Activated CD4-positive, alpha-beta T cell treated with anti-CD3 and anti-CD28 coated beads, Interleukin-2, amount 10 ng/mL, durations not matched to agents 7 days and 5 days (primary cell): ENCODE results near the gene PCDHGB5. TPM values are rescaled to one million over a fixed set of nuclear protein-coding genes. Genes with fewer than 3 reads are reported as not detected.
A peak's percentile ranks its signal among the peaks of the same experiment; 100 is the strongest.
"Not testable (repeated sequence)": the region's sequence is repeated elsewhere in the genome, so short reads cannot be mapped to it uniquely, and the experiment has no call there.

Experiments
- CTCF ChIA-PET: fragments of 350-600 bp; sonication (Branson Sonifier 250); formaldehyde crosslinking; loops from one replicate; lab custom pipeline; 2021; ENCODE audit warnings: antibody characterized with exemption; lab: Charles Lee
- POLR2A ChIA-PET: fragments of 350-600 bp; sonication (Branson Sonifier 250); formaldehyde crosslinking; loops from one replicate; lab custom pipeline; 2021; ENCODE audit warnings: antibody characterized with exemption; lab: Charles Lee
- DNase-seq: peaks from one replicate; pipeline ENCODE4 v3.0.0-alpha.2; 2020
- H3K27ac Mint-ChIP-seq: one replicate; pipeline ENCODE4 v1.8.0; 2021; ENCODE audit warnings: mild to moderate bottlenecking, moderate library complexity, mixed read lengths
- H3K27me3 Mint-ChIP-seq: one replicate; pipeline ENCODE4 v1.8.0; 2021; ENCODE audit warnings: mixed read lengths
- H3K36me3 Mint-ChIP-seq: one replicate; pipeline ENCODE4 v1.8.0; 2021; ENCODE audit warnings: low read depth, mixed read lengths
- H3K4me1 Mint-ChIP-seq: one replicate; pipeline ENCODE4 v1.8.0; 2021; ENCODE audit warnings: mixed read lengths
- H3K4me3 Mint-ChIP-seq: one replicate; pipeline ENCODE4 v1.8.0; 2021; ENCODE audit warnings: mild to moderate bottlenecking, moderate library complexity, mixed read lengths
- H3K9me3 Mint-ChIP-seq: one replicate; pipeline ENCODE4 v1.8.0; 2021; ENCODE audit warnings: mixed read lengths
- total RNA-seq, 2 experiments: library from RNA; stranded (reverse); gene quantifications; one replicate each; pipeline ENCODE4 v1.2.3, GENCODE V29; 2021

Gene PCDHGB5
- total RNA-seq, 2 experiments from 2014 or later = not detected

DNA sequence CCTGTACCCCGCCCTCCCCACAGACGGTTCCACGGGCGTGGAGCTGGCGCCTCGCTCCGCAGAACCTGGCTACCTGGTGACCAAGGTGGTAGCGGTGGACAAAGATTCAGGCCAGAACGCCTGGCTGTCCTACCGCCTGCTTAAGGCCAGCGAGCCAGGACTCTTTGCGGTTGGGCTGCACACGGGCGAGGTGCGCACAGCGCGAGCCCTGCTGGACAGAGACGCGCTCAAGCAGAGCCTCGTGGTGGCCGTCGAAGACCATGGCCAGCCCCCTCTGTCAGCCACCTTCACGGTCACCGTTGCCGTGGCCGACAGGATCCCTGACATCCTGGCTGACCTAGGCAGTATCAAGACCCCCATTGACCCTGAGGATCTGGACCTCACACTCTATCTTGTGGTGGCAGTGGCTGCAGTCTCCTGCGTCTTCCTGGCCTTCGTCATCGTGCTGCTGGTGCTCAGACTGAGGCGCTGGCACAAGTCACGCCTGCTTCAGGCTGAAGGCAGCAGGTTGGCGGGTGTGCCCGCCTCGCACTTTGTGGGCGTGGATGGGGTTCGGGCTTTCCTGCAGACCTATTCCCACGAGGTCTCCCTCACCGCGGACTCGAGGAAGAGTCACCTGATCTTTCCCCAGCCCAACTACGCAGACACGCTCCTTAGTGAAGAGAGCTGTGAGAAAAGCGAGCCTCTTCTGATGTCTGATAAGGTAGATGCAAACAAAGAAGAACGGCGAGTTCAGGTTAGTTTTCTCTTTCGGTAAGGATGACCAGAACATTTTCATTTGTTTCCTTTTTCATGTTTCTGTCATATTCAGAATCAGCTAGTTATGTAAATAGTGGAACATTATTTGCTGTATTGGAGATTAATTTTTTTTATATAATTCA is 31.5 kb upstream of the PCDHGB5 start:
- peaks cover 67% of the 10 kb centered on the region for H3K27me3 Mint-ChIP-seq
- H3K27ac Mint-ChIP-seq = no peak overlapping the region
- H3K4me3 Mint-ChIP-seq = no peak overlapping the region
- ChIA-PET POLR2A (no interaction called here), CTCF (no interaction called here)
- H3K36me3 Mint-ChIP-seq = peaks cover 7% of the 10 kb centered on the region
- H3K4me1 Mint-ChIP-seq = no peaks in the 10 kb centered on the region
- peaks cover 37% of the 10 kb centered on the region for H3K9me3 Mint-ChIP-seq
- DNase-seq = no peak

DNA sequence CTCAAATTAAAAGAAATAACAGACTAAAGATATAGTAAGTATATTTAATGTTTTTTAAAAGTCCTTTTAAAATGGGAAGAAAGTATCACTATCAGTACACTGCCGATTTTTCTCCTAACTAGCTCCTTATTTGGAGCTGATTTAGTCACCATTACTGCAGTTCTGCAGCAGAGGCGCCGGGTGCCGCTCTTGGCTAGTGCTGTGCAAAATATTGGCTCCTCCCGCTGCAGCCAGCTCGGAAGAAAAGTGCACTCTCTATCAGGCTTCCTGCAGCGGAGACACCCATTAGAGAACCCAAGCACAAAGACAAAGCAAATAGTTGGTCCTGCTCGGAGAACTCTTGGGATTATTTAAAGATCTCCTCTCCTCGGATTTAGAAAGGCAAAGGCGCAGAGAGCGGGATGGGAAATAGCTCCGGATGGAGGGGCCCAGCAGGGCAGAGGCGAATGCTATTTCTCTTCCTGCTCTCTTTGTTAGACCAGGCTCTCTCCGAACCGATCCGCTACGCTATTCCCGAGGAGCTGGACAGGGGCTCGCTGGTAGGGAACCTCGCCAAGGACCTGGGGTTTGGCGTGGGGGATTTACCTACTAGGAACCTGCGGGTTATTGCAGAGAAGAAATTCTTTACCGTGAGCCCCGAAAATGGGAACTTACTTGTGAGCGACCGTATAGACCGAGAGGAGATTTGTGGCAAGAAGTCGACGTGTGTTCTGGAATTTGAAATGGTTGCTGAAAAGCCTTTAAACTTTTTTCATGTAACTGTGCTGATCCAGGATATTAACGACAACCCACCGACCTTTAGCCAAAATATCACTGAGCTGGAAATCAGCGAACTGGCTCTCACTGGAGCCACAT is 27.5 kb upstream of the PCDHGB5 start, which contains the start of gene PCDHGB3:
Gene PCDHGB3, plus strand, starts transcription at position 249 of the 855 bp plus-strand sequence. Its CDS starts 153 bp downstream, at position 402.
- peaks cover 53% of the 10 kb centered on the region for H3K27me3 Mint-ChIP-seq

DNA sequence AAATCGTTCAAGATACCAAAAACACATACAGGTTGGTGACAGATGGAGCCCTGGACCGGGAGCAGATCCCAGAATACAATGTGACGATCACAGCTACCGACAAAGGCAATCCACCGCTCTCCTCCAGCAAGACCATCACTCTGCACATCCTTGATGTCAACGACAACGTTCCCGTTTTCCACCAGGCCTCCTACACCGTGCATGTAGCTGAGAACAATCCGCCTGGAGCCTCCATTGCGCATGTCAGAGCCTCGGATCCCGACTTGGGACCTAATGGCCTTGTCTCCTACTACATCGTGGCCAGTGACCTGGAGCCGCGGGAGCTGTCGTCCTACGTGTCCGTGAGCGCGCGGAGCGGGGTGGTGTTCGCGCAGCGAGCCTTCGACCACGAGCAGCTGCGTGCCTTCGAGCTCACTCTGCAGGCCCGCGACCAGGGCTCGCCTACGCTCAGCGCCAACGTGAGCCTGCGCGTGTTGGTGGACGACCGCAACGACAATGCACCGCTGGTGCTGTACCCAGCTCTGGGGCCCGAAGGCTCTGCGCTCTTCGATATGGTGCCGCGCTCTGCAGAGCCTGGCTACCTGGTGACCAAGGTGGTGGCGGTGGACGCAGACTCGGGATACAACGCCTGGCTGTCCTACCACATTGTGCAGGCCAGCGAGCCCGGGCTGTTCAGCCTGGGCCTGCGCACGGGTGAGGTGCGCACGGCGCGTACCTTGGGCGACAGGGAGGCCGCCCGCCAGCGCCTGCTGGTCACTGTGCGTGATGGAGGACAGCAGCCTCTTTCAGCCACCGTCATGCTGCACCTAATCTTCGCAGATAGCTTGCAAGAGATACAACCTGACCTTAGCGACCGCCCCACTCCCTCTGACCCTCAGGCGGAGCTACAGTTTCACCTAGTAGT is 25.9 kb upstream of the PCDHGB5 start:
- Mint-ChIP-seq H3K9me3 (peaks cover 33% of the 10 kb centered on the region), H3K27ac (no peak overlapping the region), H3K36me3 (no peaks in the 10 kb centered on the region), H3K4me1 (peaks cover 4% of the 10 kb centered on the region), H3K27me3 (peaks cover 43% of the 10 kb centered on the region), H3K4me3 (no peak overlapping the region)
- POLR2A ChIA-PET = no interaction called here
- CTCF ChIA-PET = interaction anchor here (0.7 to 3.0 kb wide), 4 partner anchors 15 to 51 kb away, joined by 3 to 11 read pairs (median 3); partner anchors contain the start of genes PCDHGA1, PCDHGA10 and TAF7
- DNase-seq = no peak

More for the DNA sequence above, 27.5 kb upstream of the PCDHGB5 start, which contains the start of gene PCDHGB3:
- peaks cover 6% of the 10 kb centered on the region for H3K36me3 Mint-ChIP-seq
- H3K9me3 Mint-ChIP-seq = peaks cover 34% of the 10 kb centered on the region
- peaks cover 4% of the 10 kb centered on the region for H3K4me1 Mint-ChIP-seq
- no peak within 1 kb of the TSS for H3K27ac Mint-ChIP-seq
- POLR2A ChIA-PET = no interaction called here
- CTCF ChIA-PET = interaction anchor here (0.6 to 3.0 kb wide), 14 partner anchors 13 to 194 kb away, joined by 3 to 11 read pairs (median 4); partner anchors contain the start of genes PCDHGA1, PCDHGA10, PCDHGA11 and PCDHGA3
- no peak for DNase-seq
- H3K4me3 Mint-ChIP-seq = peak within 1 kb of the TSS; percentile 48

DNA sequence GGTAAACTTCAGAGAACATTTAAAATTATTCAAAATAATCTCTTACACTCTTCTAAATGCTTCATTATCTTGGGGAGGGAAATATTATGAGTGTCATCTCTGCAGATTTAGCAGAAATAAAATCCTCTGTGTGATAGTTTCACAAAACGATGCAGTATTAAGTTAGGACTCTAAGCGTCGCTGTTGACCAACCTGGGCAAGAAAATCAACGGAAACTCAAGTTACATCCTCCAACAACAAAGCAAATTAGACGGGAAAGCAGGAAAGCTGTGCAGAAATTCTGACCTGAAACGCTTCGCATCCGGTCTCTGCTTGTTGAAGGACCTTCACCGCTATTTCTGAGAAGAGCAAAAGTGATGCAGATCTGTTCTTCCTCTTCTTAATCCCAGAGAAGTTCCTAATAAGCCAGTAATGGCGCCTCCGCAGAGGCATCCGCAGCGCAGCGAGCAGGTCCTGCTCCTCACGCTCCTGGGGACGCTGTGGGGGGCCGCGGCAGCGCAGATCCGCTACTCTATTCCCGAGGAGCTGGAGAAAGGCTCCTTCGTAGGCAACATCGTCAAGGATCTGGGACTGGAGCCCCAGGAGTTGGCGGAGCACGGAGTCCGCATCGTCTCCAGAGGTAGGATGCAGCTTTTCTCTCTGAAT is 24.0 kb upstream of the PCDHGB5 start, which contains the start of gene PCDHGA6:
Gene PCDHGA6, plus strand, starts transcription at position 219 of the 645 bp plus-strand sequence. Its CDS starts 193 bp downstream, at position 412.
- H3K27me3 Mint-ChIP-seq = peaks cover 38% of the 10 kb centered on the region
- H3K27ac Mint-ChIP-seq = peak within 1 kb of the TSS; percentile 9
- H3K36me3 Mint-ChIP-seq = no peaks in the 10 kb centered on the region
- H3K4me1 Mint-ChIP-seq = peaks cover 4% of the 10 kb centered on the region
- no peak within 1 kb of the TSS for H3K4me3 Mint-ChIP-seq
- peaks cover 33% of the 10 kb centered on the region for H3K9me3 Mint-ChIP-seq
- ChIA-PET POLR2A (no interaction called here), CTCF (interaction anchor here (0.5 to 1.7 kb wide), 5 partner anchors 10 to 1019 kb away, joined by 3 to 6 read pairs (median 4); partner anchors contain the start of genes PCDHGA5 and PCDHGB5)
- no peak for DNase-seq

DNA sequence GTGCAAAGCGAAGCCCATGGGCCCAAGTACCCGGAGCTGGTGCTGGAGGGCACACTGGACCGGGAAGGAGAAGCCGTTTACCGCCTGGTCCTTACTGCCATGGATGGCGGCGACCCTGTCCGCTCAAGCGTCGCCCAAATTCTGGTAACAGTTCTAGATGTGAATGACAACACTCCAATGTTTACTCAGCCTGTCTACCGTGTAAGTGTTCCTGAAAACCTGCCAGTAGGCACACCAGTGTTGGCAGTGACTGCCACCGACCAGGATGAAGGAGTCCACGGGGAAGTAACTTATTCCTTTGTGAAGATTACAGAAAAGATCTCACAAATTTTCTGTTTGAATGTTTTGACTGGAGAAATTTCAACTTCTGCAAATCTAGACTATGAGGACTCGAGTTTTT is 23.1 kb upstream of the PCDHGB5 start:
- Mint-ChIP-seq H3K4me3 (no peak overlapping the region), H3K9me3 (peaks cover 33% of the 10 kb centered on the region), H3K4me1 (peaks cover 4% of the 10 kb centered on the region), H3K27ac (no peak overlapping the region), H3K27me3 (peaks cover 32% of the 10 kb centered on the region), H3K36me3 (no peaks in the 10 kb centered on the region)
- ChIA-PET CTCF (interaction anchor here (0.5 to 1.7 kb wide), 6 partner anchors 10 to 1018 kb away, joined by 3 to 6 read pairs (median 4); partner anchors contain the start of genes PCDHGA11, PCDHGA5 and PCDHGB5), POLR2A (no interaction called here)
- DNase-seq = no peak

DNA sequence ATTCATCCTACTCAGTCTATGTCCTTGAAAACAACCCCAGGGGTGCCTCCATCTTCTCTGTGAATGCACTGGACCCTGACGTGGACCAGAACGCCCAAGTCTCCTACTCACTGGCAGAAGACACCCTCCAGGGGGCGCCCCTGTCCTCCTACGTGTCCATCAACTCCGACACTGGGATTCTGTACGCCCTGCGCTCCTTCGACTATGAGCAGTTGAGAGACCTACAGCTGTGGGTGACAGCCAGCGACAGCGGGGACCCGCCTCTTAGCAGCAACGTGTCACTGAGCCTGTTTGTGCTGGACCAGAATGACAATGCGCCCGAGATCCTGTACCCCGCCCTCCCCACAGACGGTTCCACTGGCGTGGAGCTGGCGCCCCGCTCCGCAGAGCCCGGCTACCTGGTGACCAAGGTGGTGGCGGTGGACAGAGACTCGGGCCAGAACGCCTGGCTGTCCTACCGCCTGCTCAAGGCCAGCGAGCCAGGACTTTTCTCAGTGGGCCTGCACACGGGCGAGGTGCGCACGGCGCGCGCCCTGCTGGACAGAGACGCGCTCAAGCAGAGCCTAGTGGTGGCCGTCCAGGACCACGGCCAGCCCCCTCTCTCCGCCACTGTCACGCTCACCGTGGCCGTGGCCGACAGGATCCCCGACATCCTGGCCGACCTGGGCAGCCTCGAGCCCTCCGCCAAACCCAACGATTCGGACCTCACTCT is 22.1 kb upstream of the PCDHGB5 start:
- DNase-seq, H3K36me3 Mint-ChIP-seq, H3K27ac Mint-ChIP-seq, H3K4me3 Mint-ChIP-seq, POLR2A ChIA-PET, H3K4me1 Mint-ChIP-seq: not testable (repeated sequence)
- Mint-ChIP-seq H3K27me3 (peaks cover 24% of the 10 kb centered on the region), H3K9me3 (peaks cover 28% of the 10 kb centered on the region)
- CTCF ChIA-PET = interaction anchor here (0.9 to 1.7 kb wide), 2 partner anchors 22 to 45 kb away, joined by 4 read pairs; partner anchors contain the start of genes PCDHGA11 and PCDHGB5

DNA sequence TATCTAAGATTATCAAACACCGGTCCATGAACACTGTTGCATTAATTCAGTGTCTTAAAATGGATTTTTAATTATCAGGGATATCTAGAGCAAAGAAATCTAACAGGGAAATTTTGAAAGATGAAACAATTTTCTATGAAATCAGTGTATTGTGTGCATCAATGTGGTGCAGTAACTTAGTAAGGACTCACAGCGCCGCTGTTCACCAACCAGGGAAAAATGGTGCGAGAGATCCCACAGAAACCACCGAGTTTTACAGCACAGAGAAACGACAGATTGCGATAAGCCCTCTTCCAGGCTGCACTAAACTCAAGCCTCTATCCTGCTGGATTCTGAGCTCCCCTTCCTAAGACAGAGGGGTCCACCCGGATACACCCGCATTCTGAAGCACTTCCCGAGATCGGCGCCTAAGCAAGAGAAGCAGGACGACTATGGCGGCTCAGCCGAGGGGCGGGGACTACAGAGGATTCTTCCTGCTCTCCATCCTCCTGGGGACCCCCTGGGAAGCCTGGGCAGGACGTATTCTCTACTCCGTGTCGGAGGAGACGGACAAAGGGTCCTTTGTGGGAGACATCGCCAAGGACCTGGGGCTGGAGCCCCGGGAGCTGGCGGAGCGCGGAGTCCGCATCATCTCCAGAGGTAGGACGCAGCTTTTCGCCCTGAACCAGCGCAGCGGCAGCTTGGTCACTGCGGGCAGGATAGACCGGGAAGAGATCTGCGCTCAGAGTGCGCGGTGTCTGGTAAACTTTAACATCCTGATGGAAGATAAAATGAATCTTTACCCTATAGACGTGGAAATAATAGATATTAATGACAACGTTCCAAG is 15.1 kb upstream of the PCDHGB5 start, which contains the start of gene PCDHGA7:
Gene PCDHGA7, plus strand, starts transcription at position 274 of the 826 bp plus-strand sequence. Its CDS starts 158 bp downstream, at position 432.
- POLR2A ChIA-PET = no interaction called here
- H3K4me1 Mint-ChIP-seq = no peaks in the 10 kb centered on the region
- peak within 1 kb of the TSS; percentile 62 for H3K27ac Mint-ChIP-seq
- CTCF ChIA-PET = interaction anchor here (0.8 to 1.1 kb wide), 2 partner anchors 12 to 48 kb away, joined by 3 to 5 read pairs; partner anchors contain the start of genes PCDHGA12 and PCDHGB3
- no peak for DNase-seq
- peak within 1 kb of the TSS; percentile 34 for H3K4me3 Mint-ChIP-seq
- H3K9me3 Mint-ChIP-seq = peaks cover 12% of the 10 kb centered on the region
- no peaks in the 10 kb centered on the region for H3K36me3 Mint-ChIP-seq
- H3K27me3 Mint-ChIP-seq = peaks cover 38% of the 10 kb centered on the region

DNA sequence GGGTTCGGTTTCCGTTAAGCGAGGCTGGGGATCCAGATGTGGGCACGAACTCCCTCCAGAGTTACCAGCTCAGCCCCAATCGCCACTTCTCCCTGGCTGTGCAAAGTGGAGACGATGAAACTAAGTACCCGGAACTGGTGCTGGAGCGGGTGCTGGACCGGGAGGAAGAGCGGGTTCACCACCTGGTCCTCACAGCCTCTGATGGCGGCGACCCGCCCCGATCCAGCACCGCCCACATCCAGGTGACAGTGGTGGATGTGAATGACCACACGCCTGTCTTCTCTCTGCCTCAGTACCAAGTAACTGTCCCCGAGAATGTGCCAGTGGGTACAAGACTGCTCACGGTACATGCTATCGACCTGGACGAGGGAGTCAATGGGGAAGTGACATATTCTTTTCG is 14.4 kb upstream of the PCDHGB5 start:
- H3K27me3 Mint-ChIP-seq = peaks cover 41% of the 10 kb centered on the region
- CTCF ChIA-PET = interaction anchor here (0.8 to 1.1 kb wide), 2 partner anchors 13 to 47 kb away, joined by 3 to 5 read pairs; partner anchors contain the start of genes PCDHGA12 and PCDHGB3
- H3K4me1 Mint-ChIP-seq = no peaks in the 10 kb centered on the region
- no peak overlapping the region for H3K4me3 Mint-ChIP-seq
- peaks cover 14% of the 10 kb centered on the region for H3K9me3 Mint-ChIP-seq
- DNase-seq = no peak
- POLR2A ChIA-PET = no interaction called here
- no peak overlapping the region for H3K27ac Mint-ChIP-seq
- no peaks in the 10 kb centered on the region for H3K36me3 Mint-ChIP-seq

DNA sequence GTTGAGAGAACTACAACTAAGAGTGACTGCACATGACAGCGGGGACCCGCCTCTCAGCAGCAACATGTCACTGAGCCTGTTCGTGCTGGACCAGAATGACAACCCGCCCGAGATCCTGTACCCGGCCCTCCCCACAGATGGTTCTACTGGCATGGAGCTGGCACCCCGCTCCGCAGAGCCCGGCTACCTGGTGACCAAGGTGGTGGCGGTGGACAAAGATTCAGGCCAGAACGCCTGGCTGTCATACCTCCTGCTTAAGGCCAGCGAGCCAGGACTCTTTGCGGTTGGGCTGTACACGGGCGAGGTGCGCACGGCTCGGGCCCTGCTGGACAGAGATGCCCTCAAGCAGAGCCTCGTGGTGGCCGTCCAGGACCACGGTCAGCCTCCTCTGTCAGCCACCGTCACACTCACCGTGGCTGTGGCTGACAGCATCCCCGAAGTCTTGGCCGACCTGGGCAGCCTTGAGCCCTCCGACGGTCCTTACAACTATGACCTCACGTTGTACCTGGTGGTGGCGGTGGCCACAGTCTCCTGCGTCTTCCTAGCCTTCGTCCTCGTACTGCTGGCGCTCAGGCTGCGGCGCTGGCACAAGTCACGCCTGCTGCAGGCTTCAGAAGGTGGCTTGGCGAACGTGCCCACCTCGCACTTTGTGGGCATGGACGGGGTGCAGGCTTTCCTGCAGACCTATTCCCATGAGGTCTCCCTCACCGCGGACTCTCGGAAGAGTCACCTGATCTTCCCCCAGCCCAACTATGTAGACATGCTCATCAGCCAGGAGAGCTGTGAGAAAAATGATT is 13.1 kb upstream of the PCDHGB5 start:
- H3K36me3 Mint-ChIP-seq = no peaks in the 10 kb centered on the region
- H3K9me3 Mint-ChIP-seq = peaks cover 21% of the 10 kb centered on the region
- H3K4me3 Mint-ChIP-seq = no peak overlapping the region
- POLR2A ChIA-PET = no interaction called here
- peaks cover 47% of the 10 kb centered on the region for H3K27me3 Mint-ChIP-seq
- CTCF ChIA-PET = no interaction called here
- H3K27ac Mint-ChIP-seq = no peak overlapping the region
- no peaks in the 10 kb centered on the region for H3K4me1 Mint-ChIP-seq
- DNase-seq = no peak
